ENCODE measurements around the gene COLEC12. TPM values are rescaled to one million over a fixed set of nuclear protein-coding genes. Genes with fewer than 3 reads are reported as not detected.

COLEC12 gene
- total RNA-seq, 3 donors from 2014 or later (not counting 1 experiment from before 2014, with no cell fraction given) = not detected

GRCh38 chr18:267688-268552 is 232.6 kb downstream of the COLEC12 start, which contains the start of gene THOC1:
Gene THOC1 (minus strand): TSS chr18:268047. CDS start chr18:268019, 28 bp downstream.
- peaks cover 15% of the 10 kb centered on the region for H3K36me3 ChIP-seq (ENCODE audit: control insufficient read depth, insufficient read depth, low read length)
- peak; percentile 95 to 96 for DNase-seq
- peak within 1 kb of the TSS; percentile 99 for H3K27ac ChIP-seq (ENCODE audit: low read length)
- H3K4me1 ChIP-seq (ENCODE audit: control insufficient read depth, insufficient read depth, low read length) = peaks cover 16% of the 10 kb centered on the region
- no peaks in the 10 kb centered on the region for H3K9me3 ChIP-seq (ENCODE audit: control insufficient read depth, insufficient read depth, low read length)
- H3K27ac Mint-ChIP-seq = peak within 1 kb of the TSS; percentile 100
- H3K36me3 Mint-ChIP-seq = no peaks in the 10 kb centered on the region
- peak within 1 kb of the TSS; percentile 99 for H3K4me3 ChIP-seq (ENCODE audit: low read length)
- peak; percentile 89 to 97 (median 93) for ATAC-seq
- peak within 1 kb of the TSS; percentile 100 for H3K4me3 Mint-ChIP-seq
- H3K4me1 Mint-ChIP-seq = peaks cover 18 to 32% of the 10 kb centered on the region in 2 donors
- intact Hi-C loops (cut with micrococcal nuclease) = no loop called here
- H3K27me3 ChIP-seq (ENCODE audit: control insufficient read depth, insufficient read depth, low read length) = no peaks in the 10 kb centered on the region
- under 1% methylated on average over 69 of the region's 69 CpGs for WGBS (ENCODE audit: insufficient coverage)
- TF ChIP-seq CTCF (IDR thresholded peaks at IDR 0.05) = no peak
- H3K9me3 Mint-ChIP-seq = no peaks in the 10 kb centered on the region
- H3K27me3 Mint-ChIP-seq (ENCODE audit: low read depth in 2 of 2) = no peaks in the 10 kb centered on the region

- TF ChIP-seq CTCF (IDR thresholded peaks at IDR 0.05) = no peak
- no peaks in the 10 kb centered on the region for H3K27me3 Mint-ChIP-seq (ENCODE audit: low read depth in 2 of 2)
- Histone ChIP-seq H3K4me3 (ENCODE audit: low read length) (peak overlapping the region; percentile 99), H3K9me3 (ENCODE audit: control insufficient read depth, insufficient read depth, low read length) (no peaks in the 10 kb centered on the region), H3K36me3 (ENCODE audit: control insufficient read depth, insufficient read depth, low read length) (peaks cover 21% of the 10 kb centered on the region), H3K27ac (ENCODE audit: low read length) (peak overlapping the region; percentile 99), H3K27me3 (ENCODE audit: control insufficient read depth, insufficient read depth, low read length) (no peaks in the 10 kb centered on the region), H3K4me1 (ENCODE audit: control insufficient read depth, insufficient read depth, low read length) (peaks cover 16% of the 10 kb centered on the region)
- ATAC-seq (no peak), DNase-seq (no peak)
- H3K4me1 Mint-ChIP-seq = peaks cover 18 to 32% of the 10 kb centered on the region in 2 donors
- no peaks in the 10 kb centered on the region for H3K9me3 Mint-ChIP-seq
- intact Hi-C loops (cut with micrococcal nuclease) = no loop called here
- 0% methylated on average over 9 of the region's 9 CpGs for WGBS (ENCODE audit: insufficient coverage)
- peak overlapping the region; percentile 100 for H3K27ac Mint-ChIP-seq
- peak overlapping the region; percentile 100 for H3K4me3 Mint-ChIP-seq
- no peaks in the 10 kb centered on the region for H3K36me3 Mint-ChIP-seq
Measured at GRCh38 chr18:267380-267687, 233.2 kb downstream of the COLEC12 start.

Other genes starting within 250 kb of the COLEC12 start
- gene THOC1, start 232.7 kb downstream of the COLEC12 start, total RNA-seq = 100 to 1,000 TPM in 1 of 3 donors, 10 to 100 TPM in 2; 96.4 to 105 (median 96.7) TPM
- gene CETN1, start 79.7 kb upstream of the COLEC12 start, total RNA-seq = not detected
- gene CLUL1, start 96.3 kb upstream of the COLEC12 start, total RNA-seq = not detected
- gene TYMS, start 157.0 kb upstream of the COLEC12 start, total RNA-seq = 10 to 100 TPM in 1 of 3 donors, 1 to 10 TPM in 2; 5.8 to 13.6 (median 7.8) TPM
- gene ENOSF1, start 211.9 kb upstream of the COLEC12 start, total RNA-seq = 10 to 100 TPM; 36.3 to 51.5 (median 39.8) TPM